Regular cardiac myocyte (primary cell): ENCODE measurements around the gene SYT7. TPM values are rescaled to one million over a fixed set of nuclear protein-coding genes. Genes with fewer than 3 reads are reported as not detected.

Experiments used
- total RNA-seq: library from RNA; depleted of rRNA; stranded (reverse); fragments of >200 nt; gene quantifications from 2 replicates; pipeline ENCODE4 v1.2.3, GENCODE V29; 2014

Gene SYT7
- total RNA-seq: 0.19 and 0.85 TPM in 2 replicates

DNA sequence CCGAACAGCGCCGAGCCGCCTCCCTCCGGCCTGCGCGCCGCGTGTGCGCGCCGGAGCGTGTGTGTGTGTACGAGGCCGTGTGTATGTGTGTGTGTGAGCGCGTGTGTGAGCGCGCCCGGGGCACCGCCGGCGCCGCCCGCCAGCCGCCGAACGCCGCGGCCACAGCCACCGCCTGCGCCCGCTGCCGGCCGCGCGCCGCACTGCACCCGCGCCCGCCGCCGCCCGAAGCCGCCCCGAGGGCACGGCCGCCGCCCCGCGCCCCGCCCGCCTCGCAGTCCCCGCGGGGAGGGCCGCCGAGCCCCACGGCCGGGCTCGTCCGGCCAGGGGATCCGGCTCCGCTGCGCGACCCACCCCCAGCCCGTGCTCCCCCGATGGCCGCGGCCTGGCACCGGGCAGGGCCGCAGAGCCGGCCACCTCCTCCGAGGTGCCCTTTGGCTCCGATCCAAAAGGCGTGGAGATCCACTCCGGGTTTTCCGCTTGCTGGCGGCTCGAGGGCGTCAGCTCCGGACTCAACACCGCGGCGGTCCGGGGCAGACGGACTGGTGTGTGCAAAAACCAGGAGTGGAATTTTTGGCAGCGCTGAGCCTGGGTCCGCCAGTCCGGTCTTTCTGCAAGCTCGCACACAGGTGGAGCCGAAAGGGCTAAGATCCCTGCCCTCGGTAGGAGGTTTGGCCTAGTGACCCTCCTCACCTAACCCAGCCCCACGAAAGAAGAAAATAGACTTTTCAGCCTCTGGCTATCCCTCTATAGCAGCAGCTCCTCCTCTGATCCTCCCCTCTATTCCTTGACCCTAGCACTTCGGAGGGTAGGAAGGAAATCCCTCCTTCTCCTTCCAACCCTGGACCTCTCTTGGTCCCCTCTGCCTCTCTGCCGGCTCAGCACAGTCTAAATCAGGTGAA lies at the start of gene SYT7:
Gene SYT7, minus strand, starts transcription at position 47 of the 899 bp plus-strand sequence. CDS start 256 bp downstream, outside the sequence.

GRCh38 chr11:61507962-61508861 lies 72.7 kb downstream of the SYT7 start, which contains the start of gene LRRC10B:
Gene LRRC10B (plus strand): TSS chr11:61508749. CDS start chr11:61508999, 250 bp downstream.

Other genes with a start within 250 kb of the SYT7 start
- 398 and 580 TPM in 2 replicates for gene DDB1, start 248.0 kb downstream of the SYT7 start, total RNA-seq
- 18.8 and 20.9 TPM in 2 replicates for gene TKFC, start 247.8 kb downstream of the SYT7 start, total RNA-seq
- gene CYB561A3, start 219.2 kb downstream of the SYT7 start, total RNA-seq: 79.0 and 99.2 TPM in 2 replicates
- gene TMEM138, start 218.7 kb downstream of the SYT7 start, total RNA-seq: 20.9 and 21.5 TPM in 2 replicates
- gene TMEM216, start 188.5 kb downstream of the SYT7 start, total RNA-seq: 8.6 and 12.1 TPM in 2 replicates
- gene CPSF7, start 151.1 kb downstream of the SYT7 start, total RNA-seq: 10.5 and 16.3 TPM in 2 replicates
- 38.0 and 55.0 TPM in 2 replicates for gene SDHAF2, start 151.0 kb downstream of the SYT7 start, total RNA-seq
- gene LRRC10B, start 72.3 kb downstream of the SYT7 start, total RNA-seq: under 0.01 TPM in 1 of 2 replicates, not detected in the other
- gene DAGLA, start 99.3 kb upstream of the SYT7 start, total RNA-seq: 2.3 and 2.7 TPM in 2 replicates
- gene MYRF, start 171.6 kb upstream of the SYT7 start, total RNA-seq: 1.3 and 2.0 TPM in 2 replicates
- gene TMEM258, start 211.5 kb upstream of the SYT7 start, total RNA-seq: 54.6 and 67.9 TPM in 2 replicates
- 11.0 and 79.0 TPM in 2 replicates for gene FEN1, start 211.8 kb upstream of the SYT7 start, total RNA-seq
- gene FADS1, start 235.9 kb upstream of the SYT7 start, total RNA-seq: 35.1 and 48.2 TPM in 2 replicates
- 57.5 and 125 TPM in 2 replicates for gene FADS2, start 247.2 kb upstream of the SYT7 start, total RNA-seq